ENCODE data around the gene PPME1.

Gene PPME1

GRCh38 chr11:74185695-74186094 is 14.6 kb downstream of the PPME1 start:
- Histone ChIP-seq H3K4me1 (ENCODE audit: control insufficient read depth, insufficient read depth, low read length) (no peaks in the 10 kb centered on the region), H3K27ac (ENCODE audit: low read depth, low read length) (no peak overlapping the region), H3K9ac (ENCODE audit: low read depth, low read length) (no peak overlapping the region), H3K9me3 (ENCODE audit: control insufficient read depth, insufficient read depth, low read length) (no peaks in the 10 kb centered on the region), H3K4me3 (ENCODE audit: low read depth, low read length) (no peak overlapping the region), H3K27me3 (ENCODE audit: control insufficient read depth, insufficient read depth, low read length) (no peaks in the 10 kb centered on the region), H3K36me3 (ENCODE audit: control insufficient read depth, insufficient read depth, low read length) (no peaks in the 10 kb centered on the region)

GRCh38 chr11:74195828-74196227 is 24.7 kb downstream of the PPME1 start:
- Histone ChIP-seq H3K9ac (ENCODE audit: low read depth, low read length) (no peak overlapping the region), H3K27me3 (ENCODE audit: control insufficient read depth, insufficient read depth, low read length) (no peaks in the 10 kb centered on the region), H3K36me3 (ENCODE audit: control insufficient read depth, insufficient read depth, low read length) (no peaks in the 10 kb centered on the region), H3K27ac (ENCODE audit: low read depth, low read length) (no peak overlapping the region), H3K4me1 (ENCODE audit: control insufficient read depth, insufficient read depth, low read length) (no peaks in the 10 kb centered on the region), H3K4me3 (ENCODE audit: low read depth, low read length) (no peak overlapping the region), H3K9me3 (ENCODE audit: control insufficient read depth, insufficient read depth, low read length) (peaks cover 6% of the 10 kb centered on the region; the same call in 1 of the 2 replicates)

GRCh38 chr11:74196781-74197486 is 25.8 kb downstream of the PPME1 start:
- Histone ChIP-seq H3K27me3 (ENCODE audit: control insufficient read depth, insufficient read depth, low read length) (no peaks in the 10 kb centered on the region), H3K4me3 (ENCODE audit: low read depth, low read length) (no peak overlapping the region), H3K9ac (ENCODE audit: low read depth, low read length) (no peak overlapping the region), H3K4me1 (ENCODE audit: control insufficient read depth, insufficient read depth, low read length) (no peaks in the 10 kb centered on the region), H3K36me3 (ENCODE audit: control insufficient read depth, insufficient read depth, low read length) (no peaks in the 10 kb centered on the region), H3K9me3 (ENCODE audit: control insufficient read depth, insufficient read depth, low read length) (no peaks in the 10 kb centered on the region), H3K27ac (ENCODE audit: low read depth, low read length) (no peak overlapping the region)

- H3K36me3 ChIP-seq (ENCODE audit: control insufficient read depth, insufficient read depth, low read length), result peaks cover 33% of the 10 kb centered on the region
- H3K9ac ChIP-seq (ENCODE audit: low read depth, low read length), result no peak overlapping the region
- H3K27me3 ChIP-seq (ENCODE audit: control insufficient read depth, insufficient read depth, low read length), result no peaks in the 10 kb centered on the region
- no peaks in the 10 kb centered on the region for H3K4me1 ChIP-seq (ENCODE audit: control insufficient read depth, insufficient read depth, low read length)
- no peaks in the 10 kb centered on the region for H3K9me3 ChIP-seq (ENCODE audit: control insufficient read depth, insufficient read depth, low read length)
- no peak overlapping the region for H3K4me3 ChIP-seq (ENCODE audit: low read depth, low read length)
- no peak overlapping the region for H3K27ac ChIP-seq (ENCODE audit: low read depth, low read length)
These were observed 32.9 kb downstream of the PPME1 start for GRCh38 chr11:74203966-74204365.

- H3K9me3 ChIP-seq (ENCODE audit: control insufficient read depth, insufficient read depth, low read length), result no peaks in the 10 kb centered on the region
- no peak overlapping the region for H3K4me3 ChIP-seq (ENCODE audit: low read depth, low read length)
- peaks cover 40% of the 10 kb centered on the region for H3K36me3 ChIP-seq (ENCODE audit: control insufficient read depth, insufficient read depth, low read length)
- no peaks in the 10 kb centered on the region for H3K4me1 ChIP-seq (ENCODE audit: control insufficient read depth, insufficient read depth, low read length)
- H3K9ac ChIP-seq (ENCODE audit: low read depth, low read length), result no peak overlapping the region
- H3K27me3 ChIP-seq (ENCODE audit: control insufficient read depth, insufficient read depth, low read length), result no peaks in the 10 kb centered on the region
- H3K27ac ChIP-seq (ENCODE audit: low read depth, low read length), result no peak overlapping the region
These were observed 33.6 kb downstream of the PPME1 start for GRCh38 chr11:74204701-74205100.

GRCh38 chr11:74205181-74205580 is 34.1 kb downstream of the PPME1 start:
- Histone ChIP-seq H3K36me3 (ENCODE audit: control insufficient read depth, insufficient read depth, low read length) (peaks cover 43% of the 10 kb centered on the region), H3K4me3 (ENCODE audit: low read depth, low read length) (no peak overlapping the region), H3K9me3 (ENCODE audit: control insufficient read depth, insufficient read depth, low read length) (no peaks in the 10 kb centered on the region), H3K9ac (ENCODE audit: low read depth, low read length) (no peak overlapping the region), H3K27me3 (ENCODE audit: control insufficient read depth, insufficient read depth, low read length) (no peaks in the 10 kb centered on the region), H3K4me1 (ENCODE audit: control insufficient read depth, insufficient read depth, low read length) (no peaks in the 10 kb centered on the region), H3K27ac (ENCODE audit: low read depth, low read length) (no peak overlapping the region)

GRCh38 chr11:74206746-74207145 is 35.7 kb downstream of the PPME1 start:
- no peak overlapping the region for H3K4me3 ChIP-seq (ENCODE audit: low read depth, low read length)
- no peaks in the 10 kb centered on the region for H3K27me3 ChIP-seq (ENCODE audit: control insufficient read depth, insufficient read depth, low read length)
- H3K36me3 ChIP-seq (ENCODE audit: control insufficient read depth, insufficient read depth, low read length), result peaks cover 51% of the 10 kb centered on the region
- no peak overlapping the region for H3K9ac ChIP-seq (ENCODE audit: low read depth, low read length)
- H3K9me3 ChIP-seq (ENCODE audit: control insufficient read depth, insufficient read depth, low read length), result no peaks in the 10 kb centered on the region
- H3K27ac ChIP-seq (ENCODE audit: low read depth, low read length), result no peak overlapping the region
- no peaks in the 10 kb centered on the region for H3K4me1 ChIP-seq (ENCODE audit: control insufficient read depth, insufficient read depth, low read length)

GRCh38 chr11:74208507-74208906 is 37.4 kb downstream of the PPME1 start:
- Histone ChIP-seq H3K27me3 (ENCODE audit: control insufficient read depth, insufficient read depth, low read length) (no peaks in the 10 kb centered on the region), H3K9ac (ENCODE audit: low read depth, low read length) (no peak overlapping the region), H3K4me1 (ENCODE audit: control insufficient read depth, insufficient read depth, low read length) (no peaks in the 10 kb centered on the region), H3K9me3 (ENCODE audit: control insufficient read depth, insufficient read depth, low read length) (no peaks in the 10 kb centered on the region), H3K27ac (ENCODE audit: low read depth, low read length) (no peak overlapping the region), H3K4me3 (ENCODE audit: low read depth, low read length) (no peak overlapping the region), H3K36me3 (ENCODE audit: control insufficient read depth, insufficient read depth, low read length) (peaks cover 51% of the 10 kb centered on the region)

- H3K9ac ChIP-seq (ENCODE audit: low read depth, low read length), result no peak overlapping the region
- H3K9me3 ChIP-seq (ENCODE audit: control insufficient read depth, insufficient read depth, low read length), result no peaks in the 10 kb centered on the region
- no peak overlapping the region for H3K4me3 ChIP-seq (ENCODE audit: low read depth, low read length)
- no peaks in the 10 kb centered on the region for H3K27me3 ChIP-seq (ENCODE audit: control insufficient read depth, insufficient read depth, low read length)
- no peak overlapping the region for H3K27ac ChIP-seq (ENCODE audit: low read depth, low read length)
- H3K36me3 ChIP-seq (ENCODE audit: control insufficient read depth, insufficient read depth, low read length), result peaks cover 22% of the 10 kb centered on the region
- H3K4me1 ChIP-seq (ENCODE audit: control insufficient read depth, insufficient read depth, low read length), result no peaks in the 10 kb centered on the region
These were observed 41.4 kb downstream of the PPME1 start for GRCh38 chr11:74212533-74212932.

- Histone ChIP-seq H3K9ac (ENCODE audit: low read depth, low read length) (no peak overlapping the region), H3K4me1 (ENCODE audit: control insufficient read depth, insufficient read depth, low read length) (no peaks in the 10 kb centered on the region; the same call in 1 of the 2 replicates), H3K27me3 (ENCODE audit: control insufficient read depth, insufficient read depth, low read length) (no peaks in the 10 kb centered on the region), H3K27ac (ENCODE audit: low read depth, low read length) (no peak overlapping the region), H3K9me3 (ENCODE audit: control insufficient read depth, insufficient read depth, low read length) (no peaks in the 10 kb centered on the region), H3K4me3 (ENCODE audit: low read depth, low read length) (no peak overlapping the region), H3K36me3 (ENCODE audit: control insufficient read depth, insufficient read depth, low read length) (0 out of 2 replicates have a peak, but pooled peaks cover 2% of the 10 kb centered on the region)
These were observed 49.3 kb downstream of the PPME1 start for GRCh38 chr11:74220376-74220775.

- H3K9ac ChIP-seq (ENCODE audit: low read depth, low read length), result no peak overlapping the region
These were observed 50.7 kb downstream of the PPME1 start for GRCh38 chr11:74221816-74222215.

More at GRCh38 chr11:74221816-74222215, 50.7 kb downstream of the PPME1 start:
- H3K4me3 ChIP-seq (ENCODE audit: low read depth, low read length), result no peak overlapping the region
- H3K9me3 ChIP-seq (ENCODE audit: control insufficient read depth, insufficient read depth, low read length), result no peaks in the 10 kb centered on the region
- no peaks in the 10 kb centered on the region for H3K27me3 ChIP-seq (ENCODE audit: control insufficient read depth, insufficient read depth, low read length)
- no peaks in the 10 kb centered on the region; the same call in 1 of the 2 replicates for H3K4me1 ChIP-seq (ENCODE audit: control insufficient read depth, insufficient read depth, low read length)
- no peak overlapping the region for H3K27ac ChIP-seq (ENCODE audit: low read depth, low read length)
- peaks cover 5% of the 10 kb centered on the region; the same call in 1 of the 2 replicates for H3K36me3 ChIP-seq (ENCODE audit: control insufficient read depth, insufficient read depth, low read length)
